Keratinocyte (primary cell): ENCODE data around the gene PATL2. TPM values are rescaled to one million over a fixed set of nuclear protein-coding genes. Genes with fewer than 3 reads are reported as not detected.

ENCODE experiments used
- DNase-seq: peaks from one replicate; pipeline ENCODE4 v3.0.0-alpha.2; 2011; ENCODE audit warnings: low read depth, missing footprints, low spot score
- FAIRE-seq: peaks from 2 replicates; lab custom pipeline; 2011; peaks lifted over from hg19 to GRCh38; lab: Jason Lieb, UNC
- H2AFZ ChIP-seq: 2 replicates; pipeline ENCODE4 v1.6.0; 2012; ENCODE audit warnings: low read length, control low read depth, inconsistent platforms; ENCODE audit not compliant: control insufficient read depth
- H3K27ac ChIP-seq: 2 replicates; pipeline ENCODE4 v1.5.1; 2011; ENCODE audit warnings: low read length; ENCODE audit not compliant: control insufficient read depth, insufficient read depth
- H3K27me3 ChIP-seq: 3 replicates; pipeline ENCODE4 v1.6.0; 2011; ENCODE audit warnings: low read length; ENCODE audit not compliant: control insufficient read depth, insufficient read depth; ENCODE audit errors: extremely low read depth
- H3K36me3 ChIP-seq, 2 experiments: 2 replicates in 1 of 2; 3 replicates in 1 of 2; pipeline ENCODE4 v1.5.1; 2011; ENCODE audit warnings: low read length in 2 of 2, mild to moderate bottlenecking in 1 of 2; ENCODE audit not compliant: control insufficient read depth in 2 of 2, insufficient read depth in 2 of 2; ENCODE audit errors: extremely low read depth in 1 of 2
- H3K4me1 ChIP-seq: 3 replicates; pipeline ENCODE4 v1.5.1; 2011; ENCODE audit warnings: low read length; ENCODE audit not compliant: control insufficient read depth, insufficient read depth; ENCODE audit errors: extremely low read depth
- H3K4me2 ChIP-seq: 3 replicates; pipeline ENCODE4 v1.6.0; 2011; ENCODE audit warnings: low read depth, low read length; ENCODE audit not compliant: control insufficient read depth, insufficient read depth; ENCODE audit errors: extremely low read depth
- H3K4me3 ChIP-seq, 3 experiments: fragments of 200-600 bp in 1 of 3; sonication (generic) in 1 of 3; 2 replicates in 2 of 3; 3 replicates in 1 of 3; pipeline ENCODE4 v1.5.1; 2011 to 2016; ENCODE audit warnings: low read length in 3 of 3, mild to moderate bottlenecking in 3 of 3, control low read depth in 2 of 3, inconsistent platforms in 1 of 3, low read depth in 1 of 3, mixed read lengths in 1 of 3, mixed run types in 1 of 3, moderate library complexity in 1 of 3; ENCODE audit not compliant: control insufficient read depth in 2 of 3, insufficient read depth in 2 of 3; ENCODE audit errors: extremely low read depth in 1 of 3
- H3K79me2 ChIP-seq: 2 replicates; pipeline ENCODE4 v1.6.0; 2012; ENCODE audit warnings: low read length; ENCODE audit not compliant: control insufficient read depth, insufficient read depth
- H3K9ac ChIP-seq: 3 replicates; pipeline ENCODE4 v1.6.0; 2011; ENCODE audit warnings: low read length; ENCODE audit not compliant: control insufficient read depth, insufficient read depth; ENCODE audit errors: extremely low read depth
- H3K9me1 ChIP-seq: 3 replicates; pipeline ENCODE4 v1.6.0; 2011; ENCODE audit warnings: low read length; ENCODE audit not compliant: control insufficient read depth, insufficient read depth; ENCODE audit errors: extremely low read depth
- H3K9me3 ChIP-seq: 2 replicates; pipeline ENCODE4 v1.5.1; 2012; ENCODE audit warnings: low read depth, low read length; ENCODE audit not compliant: control insufficient read depth
- H4K20me1 ChIP-seq: 3 replicates; pipeline ENCODE4 v1.6.0; 2011; ENCODE audit warnings: low read length; ENCODE audit not compliant: control insufficient read depth, insufficient read depth; ENCODE audit errors: extremely low read depth
- EZH2 ChIP-seq: IDR thresholded peaks from one replicate; pipeline ENCODE4 v1.6.1; 2012; ENCODE audit warnings: inconsistent platforms, mild to moderate bottlenecking, low read length, moderate library complexity
- dilution Hi-C: fragments of 300-500 bp; cut with MboI; formaldehyde crosslinking; loops from one replicate; pipeline ENCODE4 v1.7.0; 2020; ENCODE audit warnings: low sequenced_read_pairs; ENCODE audit not compliant: extremely low pct_ligation_motif_present
- polyA plus RNA-seq, 5 experiments: library from polyadenylated mRNA; depleted of rRNA in 3 of 5; stranded (reverse) in 3 of 5; stranded (forward) in 1 of 5; unstranded in 1 of 5; fragments of >200 nt; gene quantifications; 1 replicate in 1 of 5; 2 replicates in 3 of 5; 3 replicates in 1 of 5; pipeline versions ENCODE4 v1.2.1 to v1.2.3, GENCODE V29; 2011 to 2012; ENCODE audit warnings: missing spikeins in 2 of 5, low read depth in 1 of 5, low replicate concordance in 1 of 5
- TF ChIP-seq, protein P1 (sequence below), 3 experiments: IDR thresholded peaks in 1 of 3; conservative IDR thresholded peaks in 1 of 3; optimal IDR thresholded peaks in 1 of 3; 2 replicates in 2 of 3; 3 replicates in 1 of 3; pipeline versions ENCODE3 to v1.5.1; 2011; ENCODE audit warnings: low read length in 3 of 3, mild to moderate bottlenecking in 3 of 3, moderate library complexity in 2 of 3, control low read depth in 1 of 3, inconsistent platforms in 1 of 3; ENCODE audit not compliant: insufficient read depth in 2 of 3; ENCODE audit errors: extremely low read depth in 1 of 3

The PATL2 gene
- polyA plus RNA-seq, 1 donor (not counting 4 experiments of a cell fraction or from before 2014, with no cell fraction given), result 0.46 TPM

- H4K20me1 ChIP-seq, result no peaks in the 10 kb centered on the region
- H2AFZ ChIP-seq, result no peak overlapping the region
- no peaks in the 10 kb centered on the region for H3K9me1 ChIP-seq
- no peaks in the 10 kb centered on the region for H3K4me1 ChIP-seq
- no peak overlapping the region for H3K27ac ChIP-seq
- H3K36me3 ChIP-seq, result no peaks in the 10 kb centered on the region
- no peaks in the 10 kb centered on the region for H3K79me2 ChIP-seq
- FAIRE-seq (no peak), DNase-seq (no peak)
- H3K4me2 ChIP-seq, result no peak overlapping the region
- no peaks in the 10 kb centered on the region for H3K9me3 ChIP-seq
- TF ChIP-seq, protein P1, sequence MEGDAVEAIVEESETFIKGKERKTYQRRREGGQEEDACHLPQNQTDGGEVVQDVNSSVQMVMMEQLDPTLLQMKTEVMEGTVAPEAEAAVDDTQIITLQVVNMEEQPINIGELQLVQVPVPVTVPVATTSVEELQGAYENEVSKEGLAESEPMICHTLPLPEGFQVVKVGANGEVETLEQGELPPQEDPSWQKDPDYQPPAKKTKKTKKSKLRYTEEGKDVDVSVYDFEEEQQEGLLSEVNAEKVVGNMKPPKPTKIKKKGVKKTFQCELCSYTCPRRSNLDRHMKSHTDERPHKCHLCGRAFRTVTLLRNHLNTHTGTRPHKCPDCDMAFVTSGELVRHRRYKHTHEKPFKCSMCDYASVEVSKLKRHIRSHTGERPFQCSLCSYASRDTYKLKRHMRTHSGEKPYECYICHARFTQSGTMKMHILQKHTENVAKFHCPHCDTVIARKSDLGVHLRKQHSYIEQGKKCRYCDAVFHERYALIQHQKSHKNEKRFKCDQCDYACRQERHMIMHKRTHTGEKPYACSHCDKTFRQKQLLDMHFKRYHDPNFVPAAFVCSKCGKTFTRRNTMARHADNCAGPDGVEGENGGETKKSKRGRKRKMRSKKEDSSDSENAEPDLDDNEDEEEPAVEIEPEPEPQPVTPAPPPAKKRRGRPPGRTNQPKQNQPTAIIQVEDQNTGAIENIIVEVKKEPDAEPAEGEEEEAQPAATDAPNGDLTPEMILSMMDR (optimal IDR thresholded peaks at IDR 0.05 in 1 of 3, IDR thresholded peaks at IDR 0.05 in 1 of 3, conservative IDR thresholded peaks at IDR 0.05 in 1 of 3; ENCODE audit: extremely low read depth in 1 of 3, insufficient read depth in 2 of 3, low read length in 3 of 3), result no peak
- TF ChIP-seq EZH2, result no peak
- dilution Hi-C loops, result no loop called here
- H3K27me3 ChIP-seq, result peaks cover 7% of the 10 kb centered on the region
- no peak overlapping the region for H3K9ac ChIP-seq
- no peak overlapping the region for H3K4me3 ChIP-seq
These were observed 37.5 kb downstream of the PATL2 start for GRCh38 chr15:44673639-44674038.

DNA sequence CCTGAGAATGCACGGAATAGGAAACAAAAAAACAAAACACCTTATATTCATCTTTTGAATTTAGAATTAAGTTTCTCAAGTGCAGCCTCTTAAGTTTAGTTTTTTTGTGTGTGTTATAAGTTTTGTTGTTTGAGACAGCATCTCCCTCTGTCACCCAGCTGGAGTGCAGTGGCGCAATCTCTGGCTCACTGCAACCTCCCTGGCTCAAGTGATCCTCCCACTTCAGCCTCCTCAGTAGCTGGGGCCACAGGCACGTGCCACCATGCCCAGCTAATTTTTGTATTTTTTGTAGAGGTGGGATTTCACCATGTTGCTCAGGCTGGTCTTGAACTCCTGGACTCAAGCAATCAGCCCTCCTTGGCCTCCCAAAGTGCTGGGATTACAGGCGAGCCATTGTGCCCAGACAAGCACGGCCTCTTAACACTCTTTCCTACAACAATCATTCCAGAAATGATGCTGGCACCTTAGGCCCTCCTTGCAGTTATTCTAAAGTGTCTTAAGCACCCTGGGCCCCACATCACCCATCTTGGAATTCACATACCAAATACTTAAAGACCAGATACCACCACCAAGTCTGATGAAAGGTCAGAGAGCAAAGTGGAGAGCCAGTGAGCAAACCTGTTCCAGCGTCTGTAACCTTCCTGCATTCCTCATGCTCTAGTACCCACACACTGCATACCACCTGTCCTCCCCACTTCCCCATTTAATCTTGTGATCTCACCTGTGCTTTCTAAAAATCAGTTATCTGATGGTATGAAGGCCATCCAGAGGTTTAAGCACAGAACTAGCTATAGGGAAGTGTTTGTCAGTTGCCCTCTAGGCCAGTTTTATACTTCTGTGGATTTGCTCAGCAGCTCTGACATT, 40.8 kb downstream of the PATL2 start:
- no peak overlapping the region for H3K27ac ChIP-seq
- H3K4me1 ChIP-seq, result no peaks in the 10 kb centered on the region
- TF ChIP-seq EZH2, result no peak
- TF ChIP-seq, protein P1 (optimal IDR thresholded peaks at IDR 0.05 in 1 of 3, IDR thresholded peaks at IDR 0.05 in 1 of 3, conservative IDR thresholded peaks at IDR 0.05 in 1 of 3; ENCODE audit: extremely low read depth in 1 of 3, insufficient read depth in 2 of 3, low read length in 3 of 3), result no peak
- no peaks in the 10 kb centered on the region for H4K20me1 ChIP-seq
- dilution Hi-C loops, result no loop called here
- no peaks in the 10 kb centered on the region for H3K9me1 ChIP-seq
- H3K36me3 ChIP-seq, result no peaks in the 10 kb centered on the region
- no peak overlapping the region for H3K9ac ChIP-seq
- no peak for FAIRE-seq
- H3K4me2 ChIP-seq, result no peak overlapping the region
- H3K4me3 ChIP-seq, result no peak overlapping the region
- H3K79me2 ChIP-seq, result no peaks in the 10 kb centered on the region
- no peak for DNase-seq
- H3K27me3 ChIP-seq, result peaks cover 2% of the 10 kb centered on the region
- no peaks in the 10 kb centered on the region for H3K9me3 ChIP-seq
- H2AFZ ChIP-seq, result no peak overlapping the region
